Activated CD4-positive, alpha-beta memory T cell treated with anti-CD3 and anti-CD28 coated beads for 36 hours (primary cell): ENCODE measurements around the gene IGHMBP2. TPM values are rescaled to one million over a fixed set of nuclear protein-coding genes. Genes with fewer than 3 reads are reported as not detected.
A peak's percentile ranks its signal among the peaks of the same experiment; 100 is the strongest.

Source experiments
- CTCF ChIA-PET: fragments of 350-600 bp; sonication (Branson Sonifier 250); formaldehyde crosslinking; loops from one replicate; lab custom pipeline; 2021; ENCODE audit warnings: antibody characterized with exemption, inconsistent platforms; lab: Charles Lee
- POLR2A ChIA-PET: fragments of 350-600 bp; sonication (Branson Sonifier 250); formaldehyde crosslinking; loops from one replicate; lab custom pipeline; 2021; ENCODE audit warnings: antibody characterized with exemption; lab: Charles Lee
- DNase-seq: peaks from one replicate; pipeline ENCODE4 v3.0.0-alpha.2; 2020
- H3K27ac Mint-ChIP-seq: one replicate; pipeline ENCODE4 v1.8.0; 2021; ENCODE audit warnings: mixed read lengths
- H3K27me3 Mint-ChIP-seq: one replicate; pipeline ENCODE4 v1.8.0; 2021; ENCODE audit warnings: mixed read lengths
- H3K36me3 Mint-ChIP-seq: one replicate; pipeline ENCODE4 v1.8.0; 2021; ENCODE audit warnings: mixed read lengths
- H3K4me1 Mint-ChIP-seq: one replicate; pipeline ENCODE4 v1.8.0; 2021; ENCODE audit warnings: low read depth, mixed read lengths
- H3K4me3 Mint-ChIP-seq: one replicate; pipeline ENCODE4 v1.8.0; 2021; ENCODE audit warnings: mild to moderate bottlenecking, mixed read lengths
- H3K9me3 Mint-ChIP-seq: one replicate; pipeline ENCODE4 v1.8.0; 2021; ENCODE audit warnings: mixed read lengths
- intact Hi-C: fragments of 100-400 bp; cut with micrococcal nuclease; formaldehyde crosslinking; loops from one replicate; pipeline ENCODE4 v1.15.1; 2023
- total RNA-seq, 2 experiments: library from RNA; stranded (reverse); gene quantifications; one replicate each; pipeline ENCODE4 v1.2.3, GENCODE V29; 2021

The IGHMBP2 gene
- total RNA-seq, 2 experiments from 2014 or later = 24.4 to 24.8 TPM

- intact Hi-C loops = no loop called here
- H3K27ac Mint-ChIP-seq = no peak overlapping the region
- H3K4me3 Mint-ChIP-seq = no peak overlapping the region
- H3K36me3 Mint-ChIP-seq = no peaks in the 10 kb centered on the region
- no peak for DNase-seq
- H3K27me3 Mint-ChIP-seq = no peaks in the 10 kb centered on the region
- POLR2A ChIA-PET = no interaction called here
- CTCF ChIA-PET = no interaction called here
- H3K9me3 Mint-ChIP-seq = no peaks in the 10 kb centered on the region
- H3K4me1 Mint-ChIP-seq = no peaks in the 10 kb centered on the region
Observed at GRCh38 chr11:68954836-68955606, 51.3 kb downstream of the IGHMBP2 start.

- Mint-ChIP-seq H3K4me3 (no peak overlapping the region), H3K9me3 (no peaks in the 10 kb centered on the region), H3K27ac (no peak overlapping the region), H3K36me3 (no peaks in the 10 kb centered on the region), H3K4me1 (no peaks in the 10 kb centered on the region), H3K27me3 (no peaks in the 10 kb centered on the region)
- POLR2A ChIA-PET = no interaction called here
- no peak for DNase-seq
- CTCF ChIA-PET = interaction anchor here (0.6 kb wide), 1 partner anchor 14 kb away, joined by 4 read pairs; no protein-coding TSS in a partner anchor
- intact Hi-C loops = no loop called here
Observed at GRCh38 chr11:68955607-68955958, 51.9 kb downstream of the IGHMBP2 start.

GRCh38 chr11:68956142-68956541 lies 52.5 kb downstream of the IGHMBP2 start:
- ChIA-PET POLR2A (no interaction called here), CTCF (interaction anchor here (0.6 kb wide), 1 partner anchor 14 kb away, joined by 4 read pairs; no protein-coding TSS in a partner anchor)
- H3K4me1 Mint-ChIP-seq = no peaks in the 10 kb centered on the region
- DNase-seq = peak; percentile 36
- H3K9me3 Mint-ChIP-seq = no peaks in the 10 kb centered on the region
- no peak overlapping the region for H3K4me3 Mint-ChIP-seq
- no peaks in the 10 kb centered on the region for H3K27me3 Mint-ChIP-seq
- intact Hi-C loops = no loop called here
- no peak overlapping the region for H3K27ac Mint-ChIP-seq
- H3K36me3 Mint-ChIP-seq = no peaks in the 10 kb centered on the region

GRCh38 chr11:68956547-68957254 lies 53.0 kb downstream of the IGHMBP2 start:
- intact Hi-C loops = no loop called here
- Mint-ChIP-seq H3K27ac (no peak overlapping the region), H3K36me3 (no peaks in the 10 kb centered on the region), H3K27me3 (no peaks in the 10 kb centered on the region), H3K4me1 (no peaks in the 10 kb centered on the region), H3K9me3 (no peaks in the 10 kb centered on the region), H3K4me3 (no peak overlapping the region)
- POLR2A ChIA-PET = interaction anchor here (1.2 kb wide), 1 partner anchor 8 kb away, joined by 3 read pairs; no protein-coding TSS in a partner anchor
- no peak for DNase-seq
- CTCF ChIA-PET = interaction anchor here (1.3 kb wide), 1 partner anchor 9 kb away, joined by 3 read pairs; no protein-coding TSS in a partner anchor

- no peaks in the 10 kb centered on the region for H3K27me3 Mint-ChIP-seq
- intact Hi-C loops = no loop called here
- POLR2A ChIA-PET = no interaction called here
- CTCF ChIA-PET = no interaction called here
- no peaks in the 10 kb centered on the region for H3K9me3 Mint-ChIP-seq
- H3K4me1 Mint-ChIP-seq = peaks cover 6% of the 10 kb centered on the region
- no peak for DNase-seq
- H3K27ac Mint-ChIP-seq = no peak overlapping the region
- H3K4me3 Mint-ChIP-seq = no peak overlapping the region
- peaks cover 1% of the 10 kb centered on the region for H3K36me3 Mint-ChIP-seq
Observed at GRCh38 chr11:68958211-68958610, 54.5 kb downstream of the IGHMBP2 start.

- Mint-ChIP-seq H3K27me3 (no peaks in the 10 kb centered on the region), H3K27ac (no peak overlapping the region), H3K4me1 (peaks cover 19% of the 10 kb centered on the region), H3K9me3 (peaks cover under 1% of the 10 kb centered on the region), H3K36me3 (peaks cover 7% of the 10 kb centered on the region), H3K4me3 (no peak overlapping the region)
- no peak for DNase-seq
- ChIA-PET CTCF (no interaction called here), POLR2A (no interaction called here)
- intact Hi-C loops = loop anchor here (10.0 kb wide), 1 partner anchor 125 kb away; no protein-coding TSS in a partner anchor
Observed at GRCh38 chr11:68959465-68960293, 56.0 kb downstream of the IGHMBP2 start.

- Mint-ChIP-seq H3K27me3 (no peaks in the 10 kb centered on the region), H3K4me1 (peaks cover 24% of the 10 kb centered on the region), H3K4me3 (no peak overlapping the region), H3K36me3 (peaks cover 7% of the 10 kb centered on the region), H3K9me3 (peaks cover 6% of the 10 kb centered on the region), H3K27ac (no peak overlapping the region)
- no peak for DNase-seq
- intact Hi-C loops = loop anchor here (10.0 kb wide), 1 partner anchor 124 kb away; no protein-coding TSS in a partner anchor
- ChIA-PET POLR2A (no interaction called here), CTCF (no interaction called here)
Observed at GRCh38 chr11:68960294-68961071, 56.8 kb downstream of the IGHMBP2 start.

GRCh38 chr11:68961245-68961644 lies 57.6 kb downstream of the IGHMBP2 start:
- H3K27ac Mint-ChIP-seq = no peak overlapping the region
- peaks cover 9% of the 10 kb centered on the region for H3K36me3 Mint-ChIP-seq
- no peak for DNase-seq
- ChIA-PET CTCF (no interaction called here), POLR2A (no interaction called here)
- intact Hi-C loops = loop anchor here (10.0 kb wide), 1 partner anchor 124 kb away; no protein-coding TSS in a partner anchor
- no peak overlapping the region for H3K4me3 Mint-ChIP-seq
- no peaks in the 10 kb centered on the region for H3K27me3 Mint-ChIP-seq
- peaks cover 32% of the 10 kb centered on the region for H3K4me1 Mint-ChIP-seq
- H3K9me3 Mint-ChIP-seq = peaks cover 6% of the 10 kb centered on the region

GRCh38 chr11:68962527-68963250 lies 59.0 kb downstream of the IGHMBP2 start:
- H3K4me3 Mint-ChIP-seq = peak overlapping the region; percentile 66
- no peaks in the 10 kb centered on the region for H3K27me3 Mint-ChIP-seq
- peaks cover 37% of the 10 kb centered on the region for H3K4me1 Mint-ChIP-seq
- CTCF ChIA-PET = no interaction called here
- peaks cover 6% of the 10 kb centered on the region for H3K9me3 Mint-ChIP-seq
- intact Hi-C loops = loop anchor here (10.0 kb wide), 1 partner anchor 122 kb away; no protein-coding TSS in a partner anchor
- peak overlapping the region; percentile 84 for H3K27ac Mint-ChIP-seq
- peak; percentile 58 for DNase-seq
- POLR2A ChIA-PET = no interaction called here
- peaks cover 9% of the 10 kb centered on the region for H3K36me3 Mint-ChIP-seq

- no peak for DNase-seq
- Mint-ChIP-seq H3K9me3 (peaks cover 6% of the 10 kb centered on the region), H3K27me3 (no peaks in the 10 kb centered on the region), H3K4me1 (peaks cover 37% of the 10 kb centered on the region), H3K4me3 (peak overlapping the region; percentile 8), H3K36me3 (peaks cover 9% of the 10 kb centered on the region), H3K27ac (no peak overlapping the region)
- intact Hi-C loops = loop anchor here (10.0 kb wide), 1 partner anchor 121 kb away; no protein-coding TSS in a partner anchor
- CTCF ChIA-PET = no interaction called here
- POLR2A ChIA-PET = no interaction called here
Observed at GRCh38 chr11:68963779-68964178, 60.1 kb downstream of the IGHMBP2 start.
